HG03354 (cell line): ENCODE measurements around the gene HYKK.
"Not testable (repeated sequence)": the region's sequence is repeated elsewhere in the genome, so short reads cannot be mapped to it uniquely, and the experiment has no call there.

Source experiments
- ATAC-seq: cut with Tn5 transposase; IDR thresholded peaks from one replicate; pipeline ENCODE4 v1.9.1; 2021; ENCODE audit warnings: mild to moderate bottlenecking; ENCODE audit not compliant: unreplicated experiment, poor library complexity, severe bottlenecking

HYKK gene

DNA sequence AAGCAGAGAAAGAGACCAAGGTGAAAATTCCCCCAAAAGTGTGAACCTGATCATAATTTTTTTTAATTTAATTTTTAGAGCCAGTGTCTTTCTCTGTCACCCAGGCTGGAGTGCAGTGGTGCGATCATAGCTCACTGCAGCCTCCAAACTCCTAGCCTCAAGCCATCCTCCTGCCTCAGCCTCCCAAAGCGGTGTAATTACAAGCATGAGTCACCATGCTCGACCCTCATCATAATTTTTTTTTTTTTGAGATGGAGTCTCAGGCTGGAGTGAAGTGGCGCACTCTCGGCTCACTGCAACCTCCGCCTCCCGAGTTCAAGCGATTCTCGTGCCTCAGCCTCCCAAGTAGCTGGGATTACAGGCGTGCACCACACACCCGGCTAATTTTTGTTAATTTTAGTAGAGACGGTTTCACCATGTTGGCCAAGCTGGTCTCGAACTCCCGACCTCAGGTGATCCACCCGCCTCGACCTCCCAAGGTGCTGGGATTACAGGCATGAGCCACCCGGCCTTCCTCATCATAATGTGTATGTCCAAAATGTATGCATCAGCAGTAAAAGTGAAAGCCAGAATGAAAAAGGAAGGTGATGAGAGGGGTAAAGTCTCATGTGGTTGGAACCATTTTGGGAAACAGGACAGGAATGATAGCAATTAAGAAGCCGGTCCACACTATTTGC lies 32.2 kb downstream of the HYKK start:
- peak; percentile 8 for ATAC-seq

DNA sequence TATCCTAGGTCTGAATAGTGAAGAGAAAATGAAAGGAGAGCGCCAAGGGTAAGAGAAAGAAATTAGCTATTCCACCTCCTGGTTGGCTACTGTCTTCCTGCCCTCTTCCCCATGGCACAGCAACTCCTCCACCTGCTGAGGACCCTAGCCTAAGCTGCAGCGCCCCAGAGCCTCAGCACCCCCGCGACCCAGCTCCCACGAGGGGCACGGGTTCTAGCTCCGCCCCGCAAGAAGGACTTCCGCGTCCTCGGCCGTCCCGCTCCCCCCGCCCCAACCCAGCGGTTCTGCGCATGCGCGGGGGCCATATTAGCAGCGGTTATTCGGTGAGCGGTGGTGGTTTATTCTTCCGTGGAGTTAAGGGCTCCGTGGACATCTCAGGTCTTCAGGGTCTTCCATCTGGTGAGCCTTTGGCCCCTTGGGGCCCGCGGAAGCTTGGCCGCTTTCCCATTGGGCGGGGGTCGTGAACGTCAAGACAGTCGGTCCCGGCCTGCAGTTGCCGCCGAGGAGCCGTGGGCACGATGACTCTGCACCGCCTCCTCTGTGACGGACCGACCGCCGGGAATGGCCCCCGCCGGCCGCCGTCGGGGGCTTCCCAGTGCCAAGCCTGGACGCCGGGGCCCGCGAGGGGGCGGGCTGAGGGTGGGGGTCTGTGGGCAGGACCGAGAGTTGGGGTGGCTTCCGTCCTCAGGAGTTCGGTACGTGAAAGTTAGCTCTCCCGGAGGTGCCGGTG lies 32.9 kb downstream of the HYKK start, which contains the start of gene PSMA4:
Gene PSMA4, plus strand, starts transcription at position 304 of the 730 bp plus-strand sequence. CDS start 1,484 bp downstream, outside the sequence.
- peak; percentile 83 for ATAC-seq

DNA sequence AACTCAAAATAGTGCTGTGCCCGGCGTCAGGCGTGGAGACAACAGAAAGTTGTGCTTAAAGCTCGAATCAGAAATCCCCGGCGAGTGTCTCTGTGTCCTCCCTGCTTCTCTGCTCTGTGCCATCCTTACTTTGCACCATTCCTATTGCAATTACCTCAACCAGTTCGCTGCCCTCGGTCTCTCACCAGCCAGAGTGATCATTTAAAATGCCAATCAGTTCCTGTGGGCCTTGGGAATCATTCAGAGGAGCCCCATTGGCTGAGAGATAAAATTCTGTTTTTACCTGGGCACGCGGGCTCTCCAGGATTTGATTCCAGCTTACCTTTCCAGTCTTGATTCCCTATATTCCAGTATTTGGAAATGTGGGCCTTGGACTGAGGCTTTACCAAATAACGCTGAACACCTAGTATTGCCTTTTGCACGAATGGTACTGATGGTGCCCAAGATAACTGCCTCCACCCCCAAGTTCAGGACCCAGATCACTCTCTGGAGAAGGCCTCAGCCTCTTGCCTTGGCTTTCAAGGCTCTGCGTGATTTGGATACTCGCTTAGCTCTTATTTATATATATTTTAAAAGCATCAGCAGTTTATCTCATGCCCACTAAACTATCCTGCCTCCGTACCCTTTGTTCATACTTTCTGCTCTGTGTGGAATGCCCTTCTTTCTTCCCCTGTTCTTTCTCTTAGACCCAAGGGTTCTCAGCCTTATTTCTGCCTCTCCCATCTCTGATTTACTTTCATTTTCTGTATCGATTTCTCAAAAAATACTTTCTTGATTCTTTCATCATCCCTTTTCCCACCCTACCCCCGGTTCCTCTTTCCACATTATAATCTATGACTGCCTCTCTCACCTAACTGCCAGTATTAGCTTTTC lies 33.7 kb downstream of the HYKK start:
- ATAC-seq, result no peak

DNA sequence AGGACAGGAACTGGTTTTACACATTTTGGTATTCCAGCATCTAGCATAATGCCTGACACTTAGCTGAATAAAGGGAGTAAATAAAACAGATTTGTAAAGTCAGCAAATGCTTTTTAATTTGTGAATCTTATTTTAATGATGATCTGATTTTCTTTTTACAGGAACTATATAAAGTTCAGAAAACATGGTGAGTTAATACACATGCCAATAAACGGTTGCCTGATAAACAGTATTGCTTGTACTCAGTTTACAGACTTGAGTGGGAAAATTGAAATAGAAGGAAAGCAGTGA lies 34.3 kb downstream of the HYKK start:
- ATAC-seq, result no peak

DNA sequence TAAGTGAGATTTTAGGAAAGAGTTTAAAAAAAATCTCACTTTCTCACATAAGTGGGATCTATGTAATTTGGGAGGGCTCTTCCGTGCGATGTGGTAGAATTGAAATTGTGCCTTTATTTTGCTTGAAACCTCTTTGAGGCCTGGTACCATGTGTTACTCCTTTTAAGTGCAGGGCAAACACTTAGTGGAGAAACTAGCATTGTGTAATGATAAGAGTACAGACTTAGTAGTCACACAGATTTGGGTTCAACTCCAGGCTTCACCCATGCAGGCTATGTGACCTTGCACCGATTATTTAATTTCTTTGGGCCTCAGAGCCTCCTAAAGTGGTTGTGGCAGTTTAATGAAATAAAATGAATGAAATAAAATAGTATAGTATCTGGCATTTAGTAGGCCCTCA lies 35.3 kb downstream of the HYKK start:
- no peak for ATAC-seq

DNA sequence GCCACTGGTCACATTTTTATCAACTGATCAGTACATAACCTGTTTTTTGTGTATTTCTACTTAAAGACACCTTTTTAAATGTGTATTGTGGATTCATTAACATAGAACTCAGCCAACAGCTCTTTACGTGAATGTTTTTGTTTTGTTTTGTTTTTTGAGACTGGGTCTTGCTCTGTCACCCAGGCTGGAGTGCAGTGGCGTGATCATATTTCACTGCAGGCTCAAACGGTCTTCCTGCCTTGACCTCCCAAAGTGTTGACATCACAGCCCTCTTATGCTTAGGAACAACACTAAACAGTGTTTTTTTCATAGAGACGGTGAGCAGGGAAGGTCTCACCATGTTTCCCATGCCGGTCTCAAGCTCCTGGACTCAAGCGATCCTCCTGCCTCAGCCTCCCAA lies 42.8 kb downstream of the HYKK start:
- ATAC-seq, result no peak

DNA sequence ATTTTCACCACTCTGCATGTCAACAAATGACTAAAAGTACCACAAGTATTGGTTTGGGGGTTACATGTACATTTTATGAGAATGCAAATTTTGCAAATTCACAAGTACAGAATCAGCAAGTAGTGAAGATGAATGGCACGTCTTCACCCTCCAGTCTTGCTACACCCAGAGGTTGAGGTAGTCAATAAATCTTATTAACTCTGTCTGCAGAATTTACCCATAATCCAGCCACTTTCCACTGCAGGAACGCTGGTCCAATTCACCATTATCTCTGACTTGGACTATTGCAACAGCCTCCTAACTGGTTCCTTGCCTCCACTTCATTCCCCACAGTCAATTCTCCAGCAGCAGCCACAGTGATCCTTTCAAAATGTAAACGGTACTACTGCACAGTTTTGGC lies 43.4 kb downstream of the HYKK start:
- ATAC-seq, result no peak

DNA sequence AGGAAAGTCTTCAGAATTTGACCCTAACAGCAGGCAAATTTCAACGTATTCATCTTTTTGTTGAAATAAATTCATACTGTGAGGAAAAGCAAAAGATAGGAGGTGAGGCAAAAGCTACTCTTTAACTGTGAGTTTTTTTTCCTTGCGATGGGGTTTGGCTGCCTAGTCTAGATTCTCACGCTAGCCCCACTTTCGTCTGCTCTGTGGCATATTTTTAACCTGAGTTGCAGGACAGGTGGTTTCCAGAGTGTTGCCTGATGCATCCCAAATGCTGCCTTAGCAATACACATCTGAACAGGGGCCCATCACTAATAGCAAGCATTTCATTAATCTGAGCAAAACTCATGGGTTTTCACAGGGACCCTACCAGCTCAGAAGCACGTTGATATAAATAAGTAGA lies 44.5 kb downstream of the HYKK start:
- ATAC-seq, result no peak

DNA sequence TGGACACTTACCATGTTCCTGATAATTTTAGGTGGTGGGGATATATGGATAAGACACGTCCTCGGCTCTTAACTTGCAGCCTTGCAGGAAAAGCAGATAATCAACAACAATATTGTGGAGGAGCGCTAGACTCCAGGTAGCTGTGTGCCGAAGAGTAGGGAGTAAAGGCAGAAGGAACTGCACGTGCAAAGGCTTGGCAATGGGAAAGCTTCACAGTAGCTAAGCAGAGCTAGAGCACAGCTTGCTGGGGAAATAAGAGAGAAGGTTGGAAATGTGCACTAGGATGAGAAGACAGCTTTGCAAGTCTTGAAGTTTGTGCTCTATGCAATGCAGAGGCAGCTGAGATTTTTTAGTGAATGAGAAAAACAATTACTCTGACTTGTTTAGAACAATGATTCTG lies 45.2 kb downstream of the HYKK start:
- no peak for ATAC-seq

DNA sequence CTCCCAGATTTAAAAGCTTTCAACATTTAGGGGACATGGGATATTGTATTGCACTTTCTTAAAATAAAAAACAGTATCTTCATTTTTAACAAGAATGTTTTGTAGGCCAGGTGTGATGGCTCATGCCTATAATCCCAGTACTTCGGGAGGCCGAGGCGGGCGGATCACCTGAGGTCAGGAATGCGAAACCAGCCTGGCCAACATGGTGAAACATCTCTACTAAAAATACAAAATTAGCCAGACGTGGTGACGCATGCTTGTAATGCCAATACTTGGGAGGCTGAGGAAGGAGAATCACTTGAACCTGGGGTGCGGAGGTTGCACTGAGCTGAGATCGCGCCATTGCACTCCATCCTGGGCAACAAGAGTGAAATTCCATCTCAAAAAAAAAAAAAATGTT lies 52.8 kb downstream of the HYKK start:
- ATAC-seq, result not testable (repeated sequence)

DNA sequence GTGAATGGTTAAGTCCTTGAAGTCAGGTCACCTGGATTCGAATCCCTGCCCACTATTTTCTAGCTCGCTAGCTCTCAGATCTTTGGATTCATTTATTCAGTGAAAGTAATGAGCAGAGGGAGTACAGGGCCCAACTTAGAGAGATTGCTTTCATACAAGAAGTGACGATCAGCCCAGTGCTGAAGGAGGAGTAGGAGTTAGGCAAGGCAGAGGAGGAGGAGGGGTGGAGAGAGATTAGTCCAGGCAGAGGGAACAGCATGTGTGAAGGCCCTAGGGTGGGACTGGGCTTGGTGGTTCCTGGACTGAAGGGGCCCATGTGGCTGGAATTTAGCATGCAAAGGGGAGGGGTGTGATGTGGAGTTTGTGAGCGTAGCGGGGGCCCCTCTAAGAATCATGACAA lies 54.1 kb downstream of the HYKK start:
- ATAC-seq, result no peak

DNA sequence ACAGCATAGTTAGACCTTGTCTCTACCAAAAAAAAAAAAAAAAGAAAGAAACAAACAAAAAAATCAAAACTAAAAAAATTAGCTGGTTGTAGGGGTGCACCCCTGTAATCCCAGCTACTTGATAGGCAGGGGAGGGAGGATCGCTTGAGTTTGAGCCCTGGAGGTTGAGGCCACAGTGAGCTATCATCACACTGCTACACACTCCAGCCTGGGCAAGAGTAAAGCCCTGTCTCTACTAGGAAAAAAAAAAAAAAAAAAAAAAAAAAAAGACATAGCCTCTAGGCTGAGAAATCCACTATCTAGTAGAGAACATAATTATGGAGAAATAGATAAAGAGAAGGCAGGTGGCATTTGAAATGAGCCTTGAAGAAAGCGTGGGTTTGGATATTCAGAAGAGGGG lies 55.7 kb downstream of the HYKK start:
- ATAC-seq, result no peak

DNA sequence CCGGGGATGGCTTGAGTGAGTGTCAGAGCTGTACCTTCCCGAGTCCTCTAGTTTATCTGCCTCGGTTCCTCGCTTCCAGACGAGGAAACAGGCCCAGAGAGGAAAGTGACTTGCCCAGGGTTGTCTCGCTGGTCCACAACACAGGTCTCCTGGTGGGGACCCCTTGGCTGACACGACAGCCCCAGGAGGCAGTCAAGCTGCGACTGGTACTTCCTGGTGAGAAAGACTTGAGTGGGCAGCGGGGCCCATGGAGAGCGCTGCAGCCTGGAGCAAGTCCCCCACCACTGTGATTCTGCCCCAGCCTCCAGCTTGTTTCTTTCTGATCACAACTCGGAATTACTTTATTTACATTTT lies 57.3 kb downstream of the HYKK start:
- ATAC-seq, result peak; percentile 12

DNA sequence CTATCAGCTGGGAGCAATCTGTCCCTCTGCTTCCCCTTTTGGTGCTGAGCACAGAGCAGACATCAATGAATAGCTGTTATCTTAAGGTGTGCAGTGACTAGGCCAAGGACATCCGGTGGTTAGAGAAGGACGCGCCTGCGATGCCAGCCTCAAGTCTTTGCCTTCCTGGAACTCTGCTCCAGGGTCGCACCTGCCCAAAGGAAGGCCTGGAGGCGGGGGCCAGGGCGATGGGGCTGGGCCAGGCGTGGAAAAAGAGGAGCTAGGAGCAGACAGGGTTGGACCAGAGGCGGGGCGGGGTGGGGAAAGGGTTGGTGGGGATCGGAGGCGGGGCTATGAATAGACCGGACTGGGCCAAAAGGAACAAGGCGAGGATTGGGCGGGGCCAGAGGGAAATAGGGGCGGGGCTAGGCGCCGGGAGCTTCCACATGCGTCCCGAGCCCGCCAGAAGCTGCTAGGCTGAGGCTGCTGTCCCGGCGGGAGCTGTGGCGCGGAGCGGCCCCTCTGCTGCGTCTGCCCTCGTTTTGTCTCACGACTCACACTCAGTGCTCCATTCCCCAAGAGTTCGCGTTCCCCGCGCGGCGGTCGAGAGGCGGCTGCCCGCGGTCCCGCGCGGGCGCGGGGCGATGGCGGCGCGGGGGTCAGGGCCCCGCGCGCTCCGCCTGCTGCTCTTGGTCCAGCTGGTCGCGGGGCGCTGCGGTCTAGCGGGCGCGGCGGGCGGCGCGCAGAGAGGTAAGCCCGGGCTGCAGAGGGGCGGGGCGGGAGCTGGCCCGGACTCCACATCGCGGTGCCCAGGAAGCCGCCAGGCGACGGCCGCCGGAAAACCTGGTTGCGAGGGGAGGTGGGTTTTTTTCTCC lies 57.9 kb downstream of the HYKK start, which contains the start of gene CHRNA5:
Gene CHRNA5, plus strand, starts transcription at position 424 of the 854 bp plus-strand sequence. Its CDS starts 200 bp downstream, at position 624.
- ATAC-seq, result peak; percentile 73

DNA sequence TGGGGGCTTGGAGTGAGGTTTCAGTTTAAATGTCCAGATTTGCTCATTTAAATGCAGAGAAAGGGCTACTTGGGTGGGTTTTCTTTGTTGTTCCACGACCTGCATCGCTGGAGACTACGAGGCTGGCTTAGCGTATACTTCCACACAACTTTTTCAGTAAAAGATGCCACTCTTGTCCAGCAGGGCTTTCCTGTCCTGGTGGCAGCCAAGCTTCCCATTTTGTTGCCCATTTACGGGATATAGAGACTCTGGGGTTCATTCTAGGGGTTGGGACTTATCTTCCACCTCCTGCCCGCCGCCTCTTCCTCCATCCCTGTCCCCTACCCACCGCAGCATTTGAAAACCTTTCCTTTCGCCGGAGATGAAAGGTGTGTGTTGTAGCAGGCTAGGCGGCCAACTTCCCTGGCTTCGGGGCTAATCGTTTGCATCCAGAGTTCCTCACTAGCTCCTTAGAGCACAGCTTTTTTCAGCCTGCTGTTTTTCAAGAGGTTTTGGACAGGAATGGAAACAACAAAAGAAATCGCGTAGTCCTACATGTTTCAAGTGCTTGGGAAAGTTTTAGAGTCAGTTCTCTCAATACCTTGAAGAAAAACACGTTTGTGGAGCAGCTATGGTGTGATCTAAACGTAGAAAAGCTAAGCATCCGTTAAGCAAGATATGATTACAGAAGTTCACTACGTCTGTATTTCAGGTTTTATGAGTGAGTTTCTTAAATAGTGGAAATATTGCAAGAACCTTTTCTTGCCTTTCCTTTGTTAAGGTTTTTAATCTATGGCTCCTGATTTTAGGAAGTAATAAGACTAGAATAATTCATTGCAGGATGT lies 58.8 kb downstream of the HYKK start:
- ATAC-seq, result peak; percentile 37

DNA sequence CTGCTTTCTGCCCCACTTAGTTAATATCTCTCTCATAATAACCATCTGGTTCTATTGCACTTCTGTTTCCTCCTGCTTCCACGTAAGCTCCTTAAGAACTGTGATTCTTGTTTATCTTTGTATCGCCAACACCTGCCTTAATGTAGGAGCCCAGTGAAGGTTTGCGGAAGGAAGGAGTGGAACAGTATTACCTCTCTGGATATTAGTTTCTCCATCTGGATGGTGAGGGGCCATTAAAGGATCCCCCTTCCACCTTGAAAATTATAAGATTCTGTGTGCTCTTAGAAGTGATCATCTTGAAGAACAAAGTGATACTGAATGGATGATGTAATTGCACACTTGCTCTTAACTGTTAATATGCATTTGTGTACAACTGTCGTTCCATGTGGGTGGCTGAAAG lies 60.2 kb downstream of the HYKK start:
- no peak for ATAC-seq

DNA sequence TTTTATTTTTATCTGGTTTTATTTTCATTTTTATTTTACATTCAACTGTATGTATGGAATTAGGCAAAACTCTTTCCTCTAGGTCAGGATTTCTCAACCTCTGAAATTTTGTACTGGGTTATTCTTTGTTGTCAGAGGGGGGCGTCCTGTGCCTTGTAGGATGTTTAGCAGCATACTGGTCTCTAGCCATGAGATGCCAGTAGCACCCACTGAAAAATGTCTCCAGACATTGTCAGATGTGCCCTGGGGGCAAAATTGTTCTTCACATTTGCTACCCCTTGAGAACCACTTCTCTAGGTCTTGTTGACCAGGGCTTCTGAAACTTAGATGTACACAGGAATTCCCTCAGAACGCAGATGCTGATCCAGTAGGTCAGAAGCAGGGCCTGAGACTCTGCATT lies 63.3 kb downstream of the HYKK start:
- ATAC-seq, result no peak

DNA sequence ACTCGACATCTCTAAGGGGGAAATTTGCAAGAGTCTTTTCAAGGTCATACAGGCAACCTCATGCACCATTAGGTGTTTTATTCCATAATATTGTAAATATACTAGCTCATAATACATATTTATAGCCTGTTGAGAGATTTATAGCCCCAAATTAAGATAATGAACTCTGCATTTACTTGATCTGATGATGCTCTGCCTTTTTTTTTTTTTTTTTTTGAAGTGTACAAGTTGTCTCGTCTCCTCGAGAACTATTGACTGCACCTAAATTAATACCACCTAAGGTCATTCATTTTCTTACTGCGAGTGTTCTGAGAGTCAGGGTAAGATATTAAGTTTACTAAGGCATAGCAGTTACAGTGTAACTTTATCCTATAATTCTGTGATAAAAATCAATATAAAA lies 64.0 kb downstream of the HYKK start:
- ATAC-seq, result no peak

DNA sequence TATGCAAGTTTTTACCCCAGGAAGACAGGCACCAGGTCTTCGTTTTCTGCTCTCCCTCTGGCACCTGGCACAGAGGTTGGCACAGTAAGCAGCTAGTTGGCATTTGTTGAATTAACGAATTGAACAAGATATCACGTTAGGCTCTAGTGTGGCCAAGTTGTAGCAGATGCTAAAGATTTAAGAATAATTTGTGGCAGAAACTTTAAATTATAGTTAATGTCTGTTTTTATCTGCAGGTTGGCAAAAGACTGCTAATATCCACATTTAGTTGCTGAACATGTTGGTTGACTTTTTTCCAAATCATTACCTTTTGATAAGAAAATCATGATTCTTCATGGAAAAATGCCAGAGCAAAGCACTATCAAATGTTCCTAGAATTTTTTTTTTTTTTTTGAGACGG lies 66.0 kb downstream of the HYKK start:
- ATAC-seq, result no peak
